Keratinocyte (primary cell): ENCODE data around the gene CD274.

Experiments used
- EZH2 ChIP-seq: IDR thresholded peaks from one replicate; pipeline ENCODE4 v1.6.1; 2012; ENCODE audit warnings: inconsistent platforms, mild to moderate bottlenecking, low read length, moderate library complexity
- TF ChIP-seq, protein P1 (sequence below), 3 experiments: IDR thresholded peaks in 1 of 3; conservative IDR thresholded peaks in 1 of 3; optimal IDR thresholded peaks in 1 of 3; 2 replicates in 2 of 3; 3 replicates in 1 of 3; pipeline versions ENCODE3 to v1.5.1; 2011; ENCODE audit warnings: low read length in 3 of 3, mild to moderate bottlenecking in 3 of 3, moderate library complexity in 2 of 3, control low read depth in 1 of 3, inconsistent platforms in 1 of 3; ENCODE audit not compliant: insufficient read depth in 2 of 3; ENCODE audit errors: extremely low read depth in 1 of 3

DNA sequence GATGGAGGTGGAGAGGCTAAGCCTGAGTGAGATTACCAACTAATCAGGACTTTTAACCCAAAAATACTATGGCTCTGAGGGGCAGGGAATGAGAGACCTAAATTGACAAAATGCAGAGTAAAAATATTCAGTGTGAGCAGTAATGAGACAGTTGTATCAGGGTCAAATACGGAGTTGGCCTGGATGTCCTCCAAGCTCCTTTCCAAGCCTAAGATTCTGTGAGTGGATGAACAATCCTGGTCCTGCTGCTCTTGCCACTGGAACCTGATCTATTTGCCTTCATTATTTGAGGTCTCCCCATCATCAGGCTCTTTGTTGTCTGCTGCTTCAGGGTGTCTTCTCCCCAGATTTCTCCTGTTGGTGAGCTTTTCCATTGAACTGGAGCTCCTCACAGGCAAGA is 61.1 kb downstream of the CD274 start:
- TF ChIP-seq, protein P1, sequence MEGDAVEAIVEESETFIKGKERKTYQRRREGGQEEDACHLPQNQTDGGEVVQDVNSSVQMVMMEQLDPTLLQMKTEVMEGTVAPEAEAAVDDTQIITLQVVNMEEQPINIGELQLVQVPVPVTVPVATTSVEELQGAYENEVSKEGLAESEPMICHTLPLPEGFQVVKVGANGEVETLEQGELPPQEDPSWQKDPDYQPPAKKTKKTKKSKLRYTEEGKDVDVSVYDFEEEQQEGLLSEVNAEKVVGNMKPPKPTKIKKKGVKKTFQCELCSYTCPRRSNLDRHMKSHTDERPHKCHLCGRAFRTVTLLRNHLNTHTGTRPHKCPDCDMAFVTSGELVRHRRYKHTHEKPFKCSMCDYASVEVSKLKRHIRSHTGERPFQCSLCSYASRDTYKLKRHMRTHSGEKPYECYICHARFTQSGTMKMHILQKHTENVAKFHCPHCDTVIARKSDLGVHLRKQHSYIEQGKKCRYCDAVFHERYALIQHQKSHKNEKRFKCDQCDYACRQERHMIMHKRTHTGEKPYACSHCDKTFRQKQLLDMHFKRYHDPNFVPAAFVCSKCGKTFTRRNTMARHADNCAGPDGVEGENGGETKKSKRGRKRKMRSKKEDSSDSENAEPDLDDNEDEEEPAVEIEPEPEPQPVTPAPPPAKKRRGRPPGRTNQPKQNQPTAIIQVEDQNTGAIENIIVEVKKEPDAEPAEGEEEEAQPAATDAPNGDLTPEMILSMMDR (optimal IDR thresholded peaks at IDR 0.05 in 1 of 3, IDR thresholded peaks at IDR 0.05 in 1 of 3, conservative IDR thresholded peaks at IDR 0.05 in 1 of 3; ENCODE audit: extremely low read depth in 1 of 3, insufficient read depth in 2 of 3, low read length in 3 of 3): no peak
- no peak for TF ChIP-seq EZH2
